HepG2 (cell line): ENCODE data around the gene PHC1. TPM values are rescaled to one million over a fixed set of nuclear protein-coding genes. Genes with fewer than 3 reads are reported as not detected.

ENCODE experiments used
- ATAC-seq: fragments of 200-7000 bp; cut with Tn5 transposase; 3 replicates; pipeline ENCODE4 v1.9.1; 2020; ENCODE audit warnings: mild to moderate bottlenecking, moderate library complexity
- BruUV-seq: library from RNA; stranded (reverse); fragments of 400-500 nt; replicated peaks from 2 replicates; lab custom pipeline; 2021; lab: Mats Ljungman, UMichigan
- CTCF ChIA-PET: fragments of 300-600 bp; formaldehyde crosslinking; extraction: SDS; loops from one replicate; lab custom pipeline; 2021; ENCODE audit warnings: low total read pairs, inconsistent platforms, low intra/inter-chr PET ratio; lab: Yijun Ruan, JAX
- POLR2A ChIA-PET: fragments of 350-600 bp; sonication (Branson Sonifier 250); formaldehyde crosslinking; loops from one replicate; lab custom pipeline; 2020; ENCODE audit warnings: antibody characterized with exemption, inconsistent platforms; lab: Yijun Ruan, JAX
- DNase-seq: peaks from one replicate; pipeline ENCODE4 v3.0.0-alpha.2; 2015; ENCODE audit warnings: low spot score
- FAIRE-seq: peaks from 3 replicates; lab custom pipeline; 2011; peaks lifted over from hg19 to GRCh38; lab: Jason Lieb, UNC
- H2AFZ ChIP-seq: one replicate; pipeline ENCODE4 v1.6.1; 2011; ENCODE audit warnings: low read length, inconsistent platforms
- H3K27ac ChIP-seq: fragments of 300-600 bp; 3 replicates; pipeline ENCODE4 v1.8.0; 2011; ENCODE audit warnings: mixed run types, mild to moderate bottlenecking, mixed read lengths, low read length, inconsistent platforms; ENCODE audit not compliant: insufficient read depth; ENCODE audit errors: extremely low read length
- H3K27me3 ChIP-seq, 2 experiments: fragments of 200-600 bp in 1 of 2; 2 replicates in 1 of 2; 3 replicates in 1 of 2; pipeline versions ENCODE4 v1.6.0 to v1.8.0; 2011; ENCODE audit warnings: low read length in 2 of 2, mild to moderate bottlenecking in 2 of 2, moderate library complexity in 2 of 2, inconsistent platforms in 1 of 2; ENCODE audit not compliant: insufficient read depth in 2 of 2, control insufficient read depth in 1 of 2
- H3K36me3 ChIP-seq, 2 experiments: fragments of 200-600 bp in 1 of 2; replicated peaks in 1 of 2; 2 replicates in 1 of 2; 3 replicates in 1 of 2; pipeline versions ENCODE4 v1.5.1 to v1.8.0; 2011; ENCODE audit warnings: low read length in 2 of 2, inconsistent platforms in 1 of 2; ENCODE audit not compliant: insufficient read depth in 2 of 2, control insufficient read depth in 1 of 2
- H3K4me1 ChIP-seq: 2 replicates; pipeline ENCODE4 v1.5.1; 2012; ENCODE audit warnings: low read length, inconsistent platforms; ENCODE audit not compliant: insufficient read depth
- H3K4me2 ChIP-seq: 2 replicates; pipeline ENCODE4 v1.6.0; 2011; ENCODE audit warnings: low read depth, low read length, inconsistent platforms
- H3K4me3 ChIP-seq, 3 experiments: fragments of 200-600 bp in 1 of 3; sonication (generic), shearing (Covaris generic) in 1 of 3; replicated peaks in 1 of 3; 2 replicates each; pipeline ENCODE4 v1.5.1; 2011 to 2016; ENCODE audit warnings: low read length in 3 of 3, inconsistent platforms in 2 of 3, low read depth in 2 of 3, mild to moderate bottlenecking in 2 of 3, control low read depth in 1 of 3, mixed read lengths in 1 of 3; ENCODE audit not compliant: insufficient read depth in 1 of 3
- H3K79me2 ChIP-seq: one replicate; pipeline ENCODE4 v1.6.1; 2011; ENCODE audit warnings: low read length, inconsistent platforms; ENCODE audit not compliant: insufficient read depth
- H3K9ac ChIP-seq: 2 replicates; pipeline ENCODE4 v1.6.0; 2011; ENCODE audit warnings: mild to moderate bottlenecking, low read depth, low read length, inconsistent platforms; ENCODE audit not compliant: insufficient read depth
- H3K9me3 ChIP-seq: 2 replicates; pipeline ENCODE4 v1.5.1; 2012; ENCODE audit warnings: mild to moderate bottlenecking, low read length
- H4K20me1 ChIP-seq: 2 replicates; pipeline ENCODE4 v1.6.0; 2011; ENCODE audit warnings: inconsistent platforms, mild to moderate bottlenecking, low read length, moderate library complexity; ENCODE audit not compliant: insufficient read depth
- CEBPB ChIP-seq: IDR thresholded peaks from 2 replicates; pipeline ENCODE4 v1.6.1; 2011; ENCODE audit warnings: low read depth, low read length, improper control_type of control experiment, borderline replicate concordance
- CHD4 ChIP-seq: fragments of 200-600 bp; sonication (generic); IDR thresholded peaks from 2 replicates; pipeline ENCODE4 v1.7.0; 2017; ENCODE audit warnings: mild to moderate bottlenecking, low read length, borderline replicate concordance
- ETV6 ChIP-seq: sonication (generic); formaldehyde crosslinking; conservative IDR thresholded peaks from 2 replicates; pipeline ENCODE4 v1.4.0; 2020; ENCODE audit warnings: missing genetic modification reagents
- EZH2 ChIP-seq: conservative IDR thresholded peaks from 2 replicates; pipeline ENCODE4 v1.6.1; 2012; ENCODE audit warnings: mild to moderate bottlenecking, low read depth, low read length, moderate library complexity
- MED1 ChIP-seq: sonication (generic); formaldehyde crosslinking; IDR thresholded peaks from 2 replicates; pipeline ENCODE4 v1.4.0; 2020; ENCODE audit warnings: missing genetic modification reagents
- STAG1 ChIP-seq: sonication (generic); formaldehyde crosslinking; IDR thresholded peaks from 2 replicates; pipeline ENCODE4 v1.4.0; 2020; ENCODE audit warnings: missing genetic modification reagents
- XRCC5 ChIP-seq: fragments of 200-400 bp; formaldehyde crosslinking; optimal IDR thresholded peaks from 2 replicates; pipeline ENCODE3; 2017; ENCODE audit warnings: mild to moderate bottlenecking, low read length
- ZNF703 ChIP-seq: sonication (generic); formaldehyde crosslinking; IDR thresholded peaks from 2 replicates; pipeline ENCODE4 v1.5.1; 2020; ENCODE audit warnings: missing genetic modification reagents, mild to moderate bottlenecking, moderate library complexity, borderline replicate concordance
- ZNF83 ChIP-seq: sonication (generic); formaldehyde crosslinking; IDR thresholded peaks from 2 replicates; pipeline ENCODE4 v1.4.0; 2020; ENCODE audit warnings: missing genetic modification reagents, mild to moderate bottlenecking, borderline replicate concordance
- WGBS: methylation state at CpG from one replicate; pipeline ENCODE4 v1.1.6; 2017; ENCODE audit warnings: low lambda C conversion rate; 5-methylcytosine and 5-hydroxymethylcytosine counted together
- in situ Hi-C: cut with HindIII; loops from 2 replicates; pipeline ENCODE4 v1.10.0; 2017; ENCODE audit warnings: low pct_unique_long_range_greater_than_20kb; ENCODE audit not compliant: extremely low pct_ligation_motif_present
- intact Hi-C: fragments of 100-400 bp; cut with micrococcal nuclease; formaldehyde crosslinking; loops from one replicate; pipeline ENCODE4 v1.10.0; 2022; ENCODE audit not compliant: unreplicated experiment
- polyA plus RNA-seq, 8 experiments: library from polyadenylated mRNA; depleted of rRNA in 3 of 8; stranded (reverse) in 7 of 8; unstranded in 1 of 8; fragments of >200 nt; fragmentation: Illumina TruSeq in 4 of 8; extraction: Trizol in 4 of 8; gene quantifications; 2 replicates each; pipeline versions ENCODE4 v1.2.1 to v1.2.3, GENCODE V29; 2011 to 2016; ENCODE audit warnings: low read depth in 4 of 8, missing spikeins in 1 of 8, mixed read lengths in 1 of 8; ENCODE audit not compliant: insufficient read depth in 1 of 8
- total RNA-seq, 5 experiments: library from RNA; depleted of rRNA; stranded (reverse); fragments of >200 nt; fragmentation: Illumina TruSeq; extraction: Trizol; gene quantifications; 2 replicates each; pipeline ENCODE4 v1.2.3, GENCODE V29; 2016; ENCODE audit warnings: low read depth in 1 of 5
- TF ChIP-seq, protein P1 (sequence below): sonication (generic); formaldehyde crosslinking; IDR thresholded peaks from 2 replicates; pipeline ENCODE4 v1.4.0; 2020; ENCODE audit warnings: missing genetic modification reagents, borderline replicate concordance
- TF ChIP-seq, protein P2 (sequence below): sonication (generic); formaldehyde crosslinking; IDR thresholded peaks from 2 replicates; pipeline ENCODE4 v1.8.1; 2023; ENCODE audit warnings: mild to moderate bottlenecking, inconsistent platforms, moderate library complexity, missing genetic modification reagents, borderline replicate concordance

The PHC1 gene
- total and polyA plus RNA-seq, 2 of the 13 experiments (the other 11 are each of a cell fraction or from before 2014, with no cell fraction given), result 9.4 to 35.0 TPM

DNA sequence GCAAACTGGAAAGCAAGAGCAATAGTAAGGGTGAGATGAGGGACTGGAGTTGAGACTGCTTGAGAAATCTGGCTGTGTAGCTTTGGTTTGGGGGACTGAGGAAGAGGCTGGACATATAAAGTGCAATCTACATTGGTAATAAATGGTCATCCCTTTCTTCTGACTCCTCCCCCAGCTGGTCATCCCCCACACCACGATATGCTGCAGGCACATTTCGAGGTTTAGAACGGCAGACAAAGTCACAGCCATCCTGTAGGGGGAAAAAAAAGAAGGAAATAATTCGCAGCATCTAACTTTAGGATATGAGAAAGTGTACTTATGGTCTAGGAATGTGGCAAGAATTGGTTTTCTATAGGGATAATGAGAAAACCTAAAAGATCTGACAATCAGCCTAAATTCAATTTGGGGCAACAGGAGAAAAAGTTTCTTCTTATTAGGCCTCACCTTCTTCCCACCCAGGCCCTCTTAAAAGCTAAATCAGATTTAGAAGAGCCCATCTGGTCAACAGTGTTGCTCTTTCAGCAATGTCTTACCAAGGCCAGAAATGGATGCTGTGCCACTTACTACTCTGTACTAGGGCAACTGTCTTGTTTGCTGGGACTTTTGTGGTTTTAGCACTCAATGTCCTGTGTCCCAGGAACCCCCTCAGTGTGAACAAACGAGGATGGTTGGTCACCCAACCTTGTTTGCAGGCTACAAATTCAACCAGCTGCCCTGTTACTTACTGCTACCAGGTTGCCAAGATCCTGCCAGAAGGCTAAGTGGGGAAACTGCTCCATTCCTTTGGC lies 27.6 kb downstream of the PHC1 start (continued):
- TF ChIP-seq CHD4, result no peak
- TF ChIP-seq MED1 (CRISPR knock-in tag), result no peak
- no peak for TF ChIP-seq STAG1 (CRISPR knock-in tag)
- no peak for TF ChIP-seq XRCC5
- TF ChIP-seq EZH2, result no peak
- no peak for TF ChIP-seq ZNF83 (CRISPR knock-in tag)

DNA sequence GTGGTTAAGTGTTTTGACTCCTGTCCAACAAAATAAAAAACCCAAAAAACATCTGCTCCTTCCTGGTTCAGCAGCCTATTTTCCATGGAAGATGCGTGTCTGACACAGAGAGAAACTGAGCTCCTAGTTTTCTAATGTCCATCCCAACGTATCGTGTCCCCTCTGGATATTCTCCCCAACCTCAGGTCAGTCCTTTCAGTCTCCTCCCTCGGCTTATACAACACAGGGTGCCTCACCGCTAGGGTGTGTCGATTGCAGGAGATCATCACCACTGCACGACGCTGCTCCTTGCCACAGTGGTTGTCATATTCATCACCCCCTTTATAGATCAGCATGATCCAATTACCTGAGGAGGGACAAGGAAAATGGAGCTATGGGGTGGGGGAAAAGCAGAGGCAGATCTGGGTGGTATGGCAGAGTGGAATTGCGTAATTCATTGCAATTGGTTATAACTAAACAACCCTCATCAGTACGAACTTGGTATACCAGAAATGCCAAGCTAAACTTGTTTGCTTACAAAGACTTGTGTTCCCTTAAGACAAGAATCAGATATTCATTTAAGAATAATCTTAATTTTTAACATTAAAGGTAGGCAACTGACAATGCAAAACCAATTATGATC lies 29.4 kb downstream of the PHC1 start:
- Histone ChIP-seq H3K36me3 (peaks cover 18 to 46% of the 10 kb centered on the region in 2 experiments), H3K9me3 (no peaks in the 10 kb centered on the region), H3K79me2 (peaks cover 29% of the 10 kb centered on the region), H2AFZ (no peak overlapping the region), H3K9ac (no peak overlapping the region), H3K4me1 (peaks cover 22% of the 10 kb centered on the region), H3K4me3 (no peak overlapping the region), H3K4me2 (no peak overlapping the region), H3K27ac (no peak overlapping the region), H3K27me3 (no peaks in the 10 kb centered on the region; a peak in 1 of 5 replicates), H4K20me1 (no peaks in the 10 kb centered on the region)
- POLR2A ChIA-PET, result no interaction called here
- FAIRE-seq (no peak), ATAC-seq (no peak), DNase-seq (no peak)
- 96% methylated on average over 10 of the region's 10 CpGs for WGBS
- CTCF ChIA-PET, result no interaction called here
- peak; percentile 83 for TF ChIP-seq CEBPB
- TF ChIP-seq, protein P1, sequence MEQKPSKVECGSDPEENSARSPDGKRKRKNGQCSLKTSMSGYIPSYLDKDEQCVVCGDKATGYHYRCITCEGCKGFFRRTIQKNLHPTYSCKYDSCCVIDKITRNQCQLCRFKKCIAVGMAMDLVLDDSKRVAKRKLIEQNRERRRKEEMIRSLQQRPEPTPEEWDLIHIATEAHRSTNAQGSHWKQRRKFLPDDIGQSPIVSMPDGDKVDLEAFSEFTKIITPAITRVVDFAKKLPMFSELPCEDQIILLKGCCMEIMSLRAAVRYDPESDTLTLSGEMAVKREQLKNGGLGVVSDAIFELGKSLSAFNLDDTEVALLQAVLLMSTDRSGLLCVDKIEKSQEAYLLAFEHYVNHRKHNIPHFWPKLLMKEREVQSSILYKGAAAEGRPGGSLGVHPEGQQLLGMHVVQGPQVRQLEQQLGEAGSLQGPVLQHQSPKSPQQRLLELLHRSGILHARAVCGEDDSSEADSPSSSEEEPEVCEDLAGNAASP, result no peak
- TF ChIP-seq, protein P2, sequence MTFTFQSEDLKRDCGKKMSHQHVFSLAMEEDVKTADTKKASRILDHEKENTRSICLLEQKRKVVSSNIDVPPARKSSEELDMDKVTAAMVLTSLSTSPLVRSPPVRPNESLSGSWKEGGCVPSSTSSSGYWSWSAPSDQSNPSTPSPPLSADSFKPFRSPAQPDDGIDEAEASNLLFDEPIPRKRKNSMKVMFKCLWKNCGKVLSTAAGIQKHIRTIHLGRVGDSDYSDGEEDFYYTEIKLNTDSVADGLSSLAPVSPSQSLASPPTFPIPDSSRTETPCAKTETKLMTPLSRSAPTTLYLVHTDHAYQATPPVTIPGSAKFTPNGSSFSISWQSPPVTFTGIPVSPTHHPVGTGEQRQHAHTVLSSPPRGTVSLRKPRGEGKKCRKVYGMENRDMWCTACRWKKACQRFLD (CRISPR knock-in tag), result no peak
- no peak for TF ChIP-seq ETV6 (CRISPR knock-in tag)
- no peak for TF ChIP-seq ZNF703 (CRISPR knock-in tag)
- intact Hi-C loops (no loop called here), in situ Hi-C loops (loop anchor here (25.0 kb wide), 1 partner anchor 94 kb away; no protein-coding TSS in a partner anchor)
- BruUV-seq, result no TSS peak
